ENCODE results near the gene WDR7. TPM values are rescaled to one million over a fixed set of nuclear protein-coding genes. Genes with fewer than 3 reads are reported as not detected.

WDR7 gene
- total and polyA plus RNA-seq, 7 donors, result 3.7 to 45.3 (median 28.5) TPM

GRCh38 chr18:57004366-57005121 lies 353.4 kb downstream of the WDR7 start:
- Histone ChIP-seq H3K9me3 (no peaks in the 10 kb centered on the region), H3K36me3 (no peaks in the 10 kb centered on the region), H3K27ac (peak overlapping the region in 1 of 4 donors; percentile 12), H3K4me1 (peaks cover 0 to 26% (median 13%) of the 10 kb centered on the region in 4 donors), H3K27me3 (no peaks in the 10 kb centered on the region), H3K4me3 (no peak overlapping the region)
- no peak for DNase-seq
- TF ChIP-seq POLR2AphosphoS5 (IDR thresholded peaks at IDR 0.05) (no peak), POLR2A (IDR thresholded peaks at IDR 0.05) (no peak), CTCF (IDR thresholded peaks at IDR 0.05) (no peak), EP300 (IDR thresholded peaks at IDR 0.05) (no peak)
- intact Hi-C loops (cut with DNase I), result no loop called here
- WGBS, 2 donors, result 12 to 37% methylated on average over 5 of the region's 5 CpGs

- Histone ChIP-seq H3K4me3 (no peak overlapping the region), H3K27ac (no peak overlapping the region), H3K9me3 (no peaks in the 10 kb centered on the region), H3K27me3 (no peaks in the 10 kb centered on the region), H3K36me3 (no peaks in the 10 kb centered on the region), H3K4me1 (peaks cover 0 to 17% (median 13%) of the 10 kb centered on the region in 4 donors)
- no peak for DNase-seq
- 84 to 85% methylated on average over 11 of the region's 11 CpGs for WGBS, 2 donors
- intact Hi-C loops (cut with DNase I), result no loop called here
- no peak for TF ChIP-seq POLR2A (IDR thresholded peaks at IDR 0.05)
- no peak for TF ChIP-seq CTCF (IDR thresholded peaks at IDR 0.05)
- no peak for TF ChIP-seq EP300 (IDR thresholded peaks at IDR 0.05)
- TF ChIP-seq POLR2AphosphoS5 (IDR thresholded peaks at IDR 0.05), result no peak
Measured at GRCh38 chr18:57008001-57008686, 357.0 kb downstream of the WDR7 start.

- H3K4me1 ChIP-seq, result peaks cover 0 to 5% (median 2%) of the 10 kb centered on the region in 4 donors
Measured at GRCh38 chr18:57009844-57010243, 358.7 kb downstream of the WDR7 start.

GRCh38 chr18:57014772-57015413 lies 363.7 kb downstream of the WDR7 start:
- DNase-seq, result no peak
- Histone ChIP-seq H3K9me3 (no peaks in the 10 kb centered on the region), H3K4me3 (no peak overlapping the region), H3K27me3 (no peaks in the 10 kb centered on the region), H3K4me1 (peaks cover 0 to 4% (median 0%) of the 10 kb centered on the region in 4 donors), H3K27ac (no peak overlapping the region), H3K36me3 (no peaks in the 10 kb centered on the region)
- 79 to 86% methylated on average over 4 of the region's 4 CpGs for WGBS, 2 donors
- TF ChIP-seq CTCF (IDR thresholded peaks at IDR 0.05), result no peak
- no peak for TF ChIP-seq POLR2A (IDR thresholded peaks at IDR 0.05)
- TF ChIP-seq POLR2AphosphoS5 (IDR thresholded peaks at IDR 0.05), result no peak
- TF ChIP-seq EP300 (IDR thresholded peaks at IDR 0.05), result no peak
- intact Hi-C loops (cut with DNase I), result no loop called here

More at GRCh38 chr18:57009844-57010243, 358.7 kb downstream of the WDR7 start:
- intact Hi-C loops (cut with DNase I), result no loop called here
- TF ChIP-seq POLR2AphosphoS5 (IDR thresholded peaks at IDR 0.05), result no peak
- no peak for TF ChIP-seq POLR2A (IDR thresholded peaks at IDR 0.05)
- TF ChIP-seq EP300 (IDR thresholded peaks at IDR 0.05), result no peak
- TF ChIP-seq CTCF (IDR thresholded peaks at IDR 0.05), result no peak
- Histone ChIP-seq H3K27ac (no peak overlapping the region), H3K36me3 (no peaks in the 10 kb centered on the region), H3K27me3 (no peaks in the 10 kb centered on the region), H3K4me3 (no peak overlapping the region), H3K9me3 (no peaks in the 10 kb centered on the region)
- DNase-seq, result no peak
- 95 to 97% methylated on average over 4 of the region's 4 CpGs for WGBS, 2 donors
